COLO668 (cell line): Measurements from ENCODE around the gene LAMC2.
"Not testable (repeated sequence)": the region's sequence is repeated elsewhere in the genome, so short reads cannot be mapped to it uniquely, and the experiment has no call there.

Experiments used
- DNase-seq: peaks from one replicate; lab custom pipeline; 2025; ENCODE audit not compliant: unreplicated experiment; lab: John Stamatoyannopoulos, UW

The LAMC2 gene

DNA sequence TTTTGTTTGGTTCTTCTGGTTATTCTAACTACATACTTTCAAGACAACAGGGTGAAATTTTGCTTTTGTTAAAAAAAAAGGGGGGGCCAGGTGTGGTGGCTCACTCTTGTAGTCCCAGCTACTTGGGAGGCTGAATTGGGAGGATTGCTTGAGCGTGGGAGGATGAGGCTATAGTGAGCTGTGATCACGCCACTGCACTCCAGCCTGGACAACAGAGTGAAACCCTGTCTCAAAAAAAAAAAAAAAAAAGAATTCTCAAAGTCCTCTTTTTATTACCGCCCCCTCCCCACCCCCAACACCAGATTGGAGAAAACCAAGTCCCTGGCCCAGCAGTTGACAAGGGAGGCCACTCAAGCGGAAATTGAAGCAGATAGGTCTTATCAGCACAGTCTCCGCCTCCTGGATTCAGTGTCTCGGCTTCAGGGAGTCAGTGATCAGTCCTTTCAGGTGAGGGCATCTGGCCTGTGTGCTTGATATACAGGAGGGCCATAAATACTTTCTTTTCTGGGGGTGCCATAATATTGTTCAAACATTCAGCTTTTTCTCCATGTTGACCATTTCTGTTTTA, 50.2 kb downstream of the LAMC2 start:
- DNase-seq: no peak

DNA sequence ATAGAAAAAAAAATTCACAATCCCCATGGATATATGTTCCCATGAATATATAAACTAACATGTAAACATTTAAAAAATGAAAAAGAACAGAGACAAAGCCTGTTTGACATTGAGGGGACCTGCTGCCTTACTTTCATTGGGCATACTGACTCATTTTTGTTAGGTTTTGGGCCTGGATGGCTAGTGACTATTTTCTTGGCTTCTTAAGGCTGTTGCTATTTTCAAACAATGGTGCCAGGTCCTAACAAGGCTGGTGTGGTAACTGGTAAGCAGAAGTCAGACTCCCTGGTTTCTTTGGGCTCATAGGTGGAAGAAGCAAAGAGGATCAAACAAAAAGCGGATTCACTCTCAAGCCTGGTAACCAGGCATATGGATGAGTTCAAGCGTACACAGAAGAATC, 51.0 kb downstream of the LAMC2 start:
- no peak for DNase-seq

DNA sequence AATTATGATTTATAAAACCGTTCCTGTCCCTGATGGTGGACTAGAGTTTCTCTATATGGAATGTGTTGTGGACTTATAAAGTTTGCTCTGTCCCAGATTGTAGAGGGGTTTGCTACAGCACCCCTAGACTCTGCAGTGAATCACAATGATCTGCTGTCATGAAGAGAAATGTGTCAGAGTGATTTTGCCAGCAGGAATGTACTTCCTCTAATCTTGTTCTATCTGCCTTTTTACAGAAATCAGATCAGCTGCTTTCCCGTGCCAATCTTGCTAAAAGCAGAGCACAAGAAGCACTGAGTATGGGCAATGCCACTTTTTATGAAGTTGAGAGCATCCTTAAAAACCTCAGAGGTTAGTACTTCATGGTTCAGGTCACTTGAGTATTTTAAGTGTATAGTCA, 52.0 kb downstream of the LAMC2 start:
- no peak for DNase-seq

DNA sequence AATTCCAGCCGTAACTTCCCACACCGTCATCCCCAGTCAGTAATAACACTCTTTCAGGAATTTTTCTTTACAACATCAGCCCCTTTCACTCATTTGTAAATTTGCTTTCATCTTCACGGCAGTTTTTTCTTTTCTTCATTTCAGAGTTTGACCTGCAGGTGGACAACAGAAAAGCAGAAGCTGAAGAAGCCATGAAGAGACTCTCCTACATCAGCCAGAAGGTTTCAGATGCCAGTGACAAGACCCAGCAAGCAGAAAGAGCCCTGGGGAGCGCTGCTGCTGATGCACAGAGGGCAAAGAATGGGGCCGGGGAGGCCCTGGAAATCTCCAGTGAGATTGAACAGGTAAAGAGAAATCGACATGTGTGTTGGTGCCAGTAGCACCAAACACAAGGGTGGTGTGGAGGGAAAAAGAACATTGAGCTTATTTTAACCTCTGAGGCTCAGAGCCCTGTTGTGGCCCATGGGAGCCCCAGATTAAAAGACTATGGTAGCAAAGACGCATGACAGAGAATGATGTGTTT, 53.2 kb downstream of the LAMC2 start:
- no peak for DNase-seq

DNA sequence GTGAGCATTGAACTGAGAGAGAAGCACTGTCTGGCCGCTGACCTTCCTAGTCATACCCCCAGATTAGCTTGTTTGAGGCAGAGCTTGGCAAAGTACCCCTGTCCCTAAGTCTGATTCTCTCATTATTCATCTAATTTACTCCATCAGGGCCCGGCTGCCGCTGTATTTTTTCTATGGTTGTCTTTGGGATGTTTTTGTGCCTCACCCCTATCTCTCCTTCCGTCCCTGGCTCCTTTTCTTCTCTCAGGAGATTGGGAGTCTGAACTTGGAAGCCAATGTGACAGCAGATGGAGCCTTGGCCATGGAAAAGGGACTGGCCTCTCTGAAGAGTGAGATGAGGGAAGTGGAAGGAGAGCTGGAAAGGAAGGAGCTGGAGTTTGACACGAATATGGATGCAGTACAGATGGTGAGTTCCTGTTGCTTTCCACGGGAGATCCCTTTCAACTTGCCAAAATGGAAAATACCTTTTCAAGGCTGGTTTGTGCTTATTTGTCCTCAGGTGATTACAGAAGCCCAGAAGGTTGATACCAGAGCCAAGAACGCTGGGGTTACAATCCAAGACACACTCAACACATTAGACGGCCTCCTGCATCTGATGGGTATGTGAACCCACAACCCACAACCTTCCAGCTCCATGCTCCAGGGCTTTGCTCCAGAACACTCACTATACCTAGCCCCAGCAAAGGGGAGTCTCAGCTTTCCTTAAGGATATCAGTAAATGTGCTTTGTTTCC, 53.9 kb downstream of the LAMC2 start:
- DNase-seq: no peak

DNA sequence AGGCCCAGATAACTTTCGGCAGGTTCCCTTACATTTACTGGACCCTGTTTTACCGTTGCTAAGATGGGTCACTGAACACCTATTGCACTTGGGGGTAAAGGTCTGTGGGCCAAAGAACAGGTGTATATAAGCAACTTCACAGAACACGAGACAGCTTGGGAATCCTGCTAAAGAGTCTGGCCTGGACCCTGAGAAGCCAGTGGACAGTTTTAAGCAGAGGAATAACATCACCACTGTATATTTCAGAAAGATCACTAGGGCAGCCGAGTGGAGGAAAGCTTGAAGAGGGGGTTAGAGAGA, 54.4 kb downstream of the LAMC2 start:
- DNase-seq: no peak

DNA sequence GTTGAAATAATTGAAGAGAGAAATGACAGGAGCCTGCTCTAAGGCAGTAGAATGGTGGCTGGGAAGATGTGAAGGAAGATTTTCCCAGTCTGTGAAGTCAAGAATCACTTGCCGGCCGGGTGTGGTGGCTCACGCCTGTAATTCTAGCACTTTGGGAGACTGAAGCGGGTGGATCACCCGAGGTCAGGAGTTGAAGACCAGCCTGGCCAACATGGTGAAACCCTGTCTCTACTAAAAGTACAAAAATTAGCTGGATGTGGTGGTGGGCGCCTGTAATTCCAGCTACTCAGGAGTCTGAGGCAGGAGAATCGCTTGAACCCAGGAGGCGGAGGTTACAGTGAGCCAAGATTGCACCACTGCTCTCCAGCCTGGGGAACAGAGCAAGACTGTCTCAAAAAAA, 54.8 kb downstream of the LAMC2 start:
- DNase-seq: not testable (repeated sequence)

DNA sequence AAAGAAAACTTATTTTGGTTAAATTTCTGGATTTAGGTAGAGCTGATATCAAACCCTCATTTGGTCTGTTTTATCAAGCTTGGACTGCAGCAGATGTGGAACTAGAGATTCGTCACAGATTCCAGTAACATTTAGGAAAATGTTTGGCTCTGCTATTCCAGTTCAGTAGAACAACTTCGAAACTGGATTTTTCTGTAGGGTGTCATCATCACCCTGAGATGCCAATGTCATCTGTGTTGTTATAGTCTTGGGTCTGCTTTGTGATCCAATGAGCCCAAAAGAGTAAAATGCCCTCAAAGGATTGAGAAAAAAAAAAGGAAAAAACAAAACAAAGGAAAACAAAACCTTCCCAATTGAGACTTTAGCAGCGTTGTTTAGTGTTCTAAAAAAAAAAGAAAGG, 55.4 kb downstream of the LAMC2 start:
- no peak for DNase-seq

DNA sequence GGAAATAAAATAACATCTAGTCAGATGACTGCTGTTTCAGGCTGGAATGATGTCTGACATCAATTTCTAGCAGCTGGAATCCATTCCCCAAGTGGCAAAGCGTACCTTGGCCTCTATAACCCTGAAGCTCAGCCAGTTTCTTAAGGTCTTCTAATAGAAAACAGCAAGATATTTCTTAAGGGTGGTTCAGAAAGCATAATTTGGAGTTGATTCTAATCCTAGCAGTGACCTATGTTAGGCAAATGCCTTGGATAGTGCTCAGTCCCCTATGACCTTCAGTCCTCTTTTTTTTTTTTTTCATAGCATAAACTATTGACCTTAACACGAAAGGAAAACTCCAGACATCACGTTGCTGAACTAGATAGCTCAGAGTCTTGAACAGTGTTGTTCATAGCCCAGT, 56.5 kb downstream of the LAMC2 start:
- no peak for DNase-seq

DNA sequence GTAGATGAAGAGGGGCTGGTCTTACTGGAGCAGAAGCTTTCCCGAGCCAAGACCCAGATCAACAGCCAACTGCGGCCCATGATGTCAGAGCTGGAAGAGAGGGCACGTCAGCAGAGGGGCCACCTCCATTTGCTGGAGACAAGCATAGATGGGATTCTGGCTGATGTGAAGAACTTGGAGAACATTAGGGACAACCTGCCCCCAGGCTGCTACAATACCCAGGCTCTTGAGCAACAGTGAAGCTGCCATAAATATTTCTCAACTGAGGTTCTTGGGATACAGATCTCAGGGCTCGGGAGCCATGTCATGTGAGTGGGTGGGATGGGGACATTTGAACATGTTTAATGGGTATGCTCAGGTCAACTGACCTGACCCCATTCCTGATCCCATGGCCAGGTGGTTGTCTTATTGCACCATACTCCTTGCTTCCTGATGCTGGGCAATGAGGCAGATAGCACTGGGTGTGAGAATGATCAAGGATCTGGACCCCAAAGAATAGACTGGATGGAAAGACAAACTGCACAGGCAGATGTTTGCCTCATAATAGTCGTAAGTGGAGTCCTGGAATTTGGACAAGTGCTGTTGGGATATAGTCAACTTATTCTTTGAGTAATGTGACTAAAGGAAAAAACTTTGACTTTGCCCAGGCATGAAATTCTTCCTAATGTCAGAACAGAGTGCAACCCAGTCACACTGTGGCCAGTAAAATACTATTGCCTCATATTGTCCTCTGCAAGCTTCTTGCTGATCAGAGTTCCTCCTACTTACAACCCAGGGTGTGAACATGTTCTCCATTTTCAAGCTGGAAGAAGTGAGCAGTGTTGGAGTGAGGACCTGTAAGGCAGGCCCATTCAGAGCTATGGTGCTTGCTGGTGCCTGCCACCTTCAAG, 57.3 kb downstream of the LAMC2 start:
- DNase-seq: no peak

DNA sequence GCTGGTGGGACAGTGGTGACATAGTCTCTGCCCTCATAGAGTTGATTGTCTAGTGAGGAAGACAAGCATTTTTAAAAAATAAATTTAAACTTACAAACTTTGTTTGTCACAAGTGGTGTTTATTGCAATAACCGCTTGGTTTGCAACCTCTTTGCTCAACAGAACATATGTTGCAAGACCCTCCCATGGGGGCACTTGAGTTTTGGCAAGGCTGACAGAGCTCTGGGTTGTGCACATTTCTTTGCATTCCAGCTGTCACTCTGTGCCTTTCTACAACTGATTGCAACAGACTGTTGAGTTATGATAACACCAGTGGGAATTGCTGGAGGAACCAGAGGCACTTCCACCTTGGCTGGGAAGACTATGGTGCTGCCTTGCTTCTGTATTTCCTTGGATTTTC, 58.4 kb downstream of the LAMC2 start:
- no peak for DNase-seq

DNA sequence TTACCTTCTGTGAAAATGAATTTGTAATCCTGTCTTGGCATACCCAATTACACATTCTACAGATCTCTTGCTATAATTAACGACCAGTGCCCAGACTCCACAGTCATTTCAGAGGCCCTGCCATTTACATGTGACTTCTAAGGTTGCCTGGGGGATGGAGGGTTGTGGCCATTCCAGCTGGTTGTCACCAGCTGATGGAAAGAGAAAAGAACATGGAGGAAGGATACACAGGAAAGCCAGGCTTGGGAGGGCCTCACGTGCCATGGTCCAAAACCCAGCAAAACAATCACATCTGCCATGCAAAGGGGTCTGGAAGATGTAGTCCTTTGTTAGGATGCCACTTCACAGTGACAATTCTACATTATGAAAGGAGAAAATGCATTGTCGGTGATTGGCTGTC, 59.3 kb downstream of the LAMC2 start:
- no peak for DNase-seq

DNA sequence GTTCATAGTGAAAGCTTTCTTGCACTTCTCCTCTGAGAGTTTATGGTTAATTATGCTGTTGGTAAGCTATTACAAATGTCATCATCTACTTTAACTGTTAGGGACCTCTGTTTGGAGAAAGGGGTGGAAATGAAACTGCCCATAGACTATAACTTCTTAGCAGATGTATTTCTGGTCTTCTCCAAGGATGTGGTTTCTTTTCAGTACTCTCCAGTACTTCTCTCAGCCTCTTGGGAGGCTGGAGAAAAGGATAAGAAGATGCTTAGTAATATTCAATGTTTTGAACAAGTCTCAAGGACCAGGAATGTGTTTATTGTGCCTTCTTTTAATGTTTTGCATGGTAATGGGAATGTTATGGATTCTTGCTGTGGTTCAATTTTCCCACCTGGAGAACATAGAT, 60.4 kb downstream of the LAMC2 start:
- DNase-seq: no peak

DNA sequence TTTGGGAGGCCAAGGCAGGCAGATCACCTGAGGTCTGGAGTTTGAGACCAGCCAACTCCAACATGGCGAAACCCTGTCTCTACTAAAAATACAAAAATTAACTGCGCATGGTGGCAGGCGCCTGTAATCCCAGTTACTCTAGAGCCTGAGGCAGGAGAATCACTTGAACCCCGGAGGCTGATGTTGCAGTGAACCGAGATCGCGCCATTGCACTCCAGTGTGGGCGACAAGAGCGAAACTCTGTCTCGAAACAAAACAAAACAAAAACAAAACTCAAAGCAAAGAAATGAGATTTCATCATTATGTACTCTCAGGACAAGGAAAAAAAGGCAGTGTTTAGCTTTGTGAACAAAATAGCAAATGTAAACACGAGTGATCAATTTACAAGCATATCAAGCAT, 61.0 kb downstream of the LAMC2 start:
- no peak for DNase-seq

DNA sequence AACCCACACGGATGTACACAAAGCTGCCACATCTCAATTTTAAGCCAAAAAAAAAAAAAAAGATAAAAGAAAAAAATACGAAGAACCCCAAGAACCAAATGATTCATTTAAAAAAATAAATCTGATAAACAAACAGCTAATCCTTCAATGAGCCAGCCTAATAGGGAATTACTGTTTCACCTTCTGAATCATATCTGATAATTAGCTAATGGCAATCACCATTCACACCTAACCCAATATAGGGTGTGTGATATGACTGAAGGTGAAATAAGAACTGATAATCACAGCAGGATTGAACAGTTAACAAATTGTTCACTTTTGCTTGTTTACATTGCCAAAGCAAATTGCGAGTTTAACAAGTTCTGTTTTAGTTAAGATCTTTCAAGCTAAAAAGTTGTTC, 61.4 kb downstream of the LAMC2 start:
- no peak for DNase-seq

DNA sequence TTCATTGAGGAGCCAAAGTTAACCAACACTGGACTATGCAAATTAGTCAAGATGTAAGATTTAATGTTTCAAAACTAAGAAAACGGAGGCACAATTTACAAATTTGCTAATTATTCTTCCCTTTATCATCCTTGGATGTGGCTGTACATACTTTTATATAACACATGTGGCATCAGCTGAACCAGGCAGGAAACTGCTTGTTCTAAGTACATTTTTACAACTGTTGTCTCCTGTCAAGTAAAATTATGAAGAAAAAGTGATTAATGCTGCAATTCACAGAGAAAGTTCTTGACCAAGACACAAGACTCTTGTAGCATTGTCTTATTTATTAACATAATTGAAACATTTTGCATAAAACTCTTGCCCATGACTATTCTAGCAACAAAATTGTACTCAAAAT, 61.9 kb downstream of the LAMC2 start:
- no peak for DNase-seq

DNA sequence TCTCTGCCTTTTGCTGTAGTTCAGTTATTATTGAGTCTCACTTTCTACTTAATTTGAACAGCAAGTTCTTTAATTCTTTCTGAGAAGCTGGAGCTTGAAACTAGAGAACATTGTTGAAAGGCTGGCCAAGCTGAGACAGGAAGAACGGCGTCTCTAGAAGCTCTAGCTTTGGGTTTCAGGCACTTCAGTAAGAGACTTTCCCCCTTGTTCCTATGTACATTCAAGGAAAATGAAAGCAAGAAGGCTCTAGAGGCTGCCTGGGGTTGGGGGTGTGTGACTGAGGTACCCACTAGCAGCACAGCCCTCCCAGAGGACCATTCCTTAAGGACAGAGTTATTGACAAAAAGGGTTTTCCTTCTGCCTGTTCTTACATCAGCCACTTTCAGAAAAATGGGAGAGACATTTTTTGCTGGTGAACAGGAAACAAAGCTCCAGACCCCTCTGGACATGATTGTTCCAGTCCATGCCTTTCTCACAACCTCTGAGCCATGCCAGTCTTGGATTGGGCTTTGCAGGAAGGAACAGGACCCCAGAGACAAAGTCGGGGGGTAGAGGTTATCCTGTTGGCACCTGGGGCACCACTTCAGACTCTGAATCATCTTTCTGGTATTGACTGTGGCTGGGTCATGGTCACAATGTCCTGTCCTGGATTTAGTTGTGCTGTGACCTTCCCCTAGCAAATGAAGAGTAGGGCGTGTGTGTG, 63.1 kb downstream of the LAMC2 start:
- DNase-seq: no peak

DNA sequence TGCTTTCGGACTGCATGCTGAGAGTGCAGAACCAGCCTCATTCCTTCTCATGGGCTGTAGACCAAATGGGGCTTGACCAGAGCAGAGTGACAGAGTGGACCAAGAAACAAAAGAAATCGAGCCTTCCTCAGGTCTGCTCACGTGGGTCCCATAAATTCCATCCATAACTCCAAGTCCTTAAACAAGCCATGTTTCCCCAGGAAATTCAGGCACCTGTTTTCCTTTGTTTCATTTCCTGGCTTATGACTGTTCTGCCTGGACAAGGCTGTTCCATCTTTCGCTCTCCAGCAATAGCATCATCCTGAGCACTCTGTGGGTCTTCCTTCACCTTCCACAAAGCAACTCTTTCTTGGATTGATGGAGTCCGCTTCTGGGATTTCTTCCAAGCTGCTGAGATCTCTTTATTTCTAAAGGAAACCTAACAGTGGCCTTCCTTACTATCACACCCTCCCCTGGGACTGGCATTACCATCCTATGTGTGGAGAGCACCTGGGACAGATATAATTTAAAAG, 63.9 kb downstream of the LAMC2 start:
- no peak for DNase-seq

DNA sequence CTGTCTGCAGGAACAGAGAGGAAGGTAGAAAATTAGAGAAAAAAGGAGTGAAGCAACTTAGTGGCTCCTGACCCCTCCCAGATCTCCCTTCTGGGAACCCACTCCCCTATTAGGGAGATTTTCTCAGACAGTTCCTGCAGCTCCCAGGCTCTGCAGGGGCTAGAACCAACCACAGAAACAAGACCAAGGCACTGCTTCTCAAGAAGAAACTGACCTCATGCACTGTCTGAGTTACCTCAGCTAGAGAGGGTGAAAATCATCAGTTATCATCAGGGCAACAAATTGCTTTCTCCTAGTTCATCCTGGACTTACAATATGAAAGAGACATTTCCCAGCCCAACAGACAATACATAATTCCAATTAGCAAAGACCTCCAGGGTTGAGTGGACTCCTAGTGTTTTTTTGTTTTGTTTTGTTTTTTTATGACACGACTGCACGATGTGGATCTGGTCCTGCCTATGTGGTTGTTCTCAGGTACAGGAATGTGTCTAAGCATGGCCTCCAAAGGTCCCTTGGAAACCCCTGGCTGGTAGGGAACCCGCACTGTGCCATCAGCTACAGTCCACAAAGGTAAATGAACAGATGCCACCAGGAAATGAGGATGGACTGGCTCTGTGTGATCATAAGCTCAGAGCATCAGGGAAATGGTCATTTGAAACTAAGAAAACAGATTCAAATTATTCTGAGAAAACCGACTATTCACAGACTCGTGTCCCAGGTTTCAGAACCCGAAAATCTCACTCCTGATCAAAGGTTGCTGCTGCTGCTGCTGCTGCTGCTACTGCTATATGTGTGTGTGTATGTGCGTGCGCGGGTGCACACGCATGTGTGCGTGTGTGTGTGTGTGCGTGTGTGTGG, 65.3 kb downstream of the LAMC2 start:
- DNase-seq: no peak

DNA sequence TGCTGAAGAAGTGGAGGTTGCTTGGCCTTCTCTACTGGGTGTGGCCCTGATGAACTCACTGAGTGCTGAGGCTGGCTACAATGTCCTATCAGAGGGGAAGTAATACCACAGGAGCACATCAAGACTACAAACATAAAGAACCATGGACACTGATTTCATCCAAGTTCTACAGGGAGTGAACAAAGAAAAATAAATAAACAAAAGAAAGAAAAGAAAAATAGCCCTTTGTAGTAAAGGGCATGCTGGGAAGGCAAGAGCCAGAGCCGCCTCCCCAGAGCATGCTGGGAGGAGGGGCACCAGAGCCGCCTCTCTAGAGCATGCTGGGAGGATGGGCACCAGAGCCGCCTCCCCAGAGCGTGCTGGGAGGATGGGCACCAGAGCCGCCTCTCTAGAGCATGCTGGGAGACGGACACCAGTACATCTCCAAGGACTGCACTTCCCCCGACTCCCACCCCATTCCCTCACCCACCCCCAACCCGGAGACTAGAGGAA, 65.9 kb downstream of the LAMC2 start:
- no peak for DNase-seq
